GM13976 (cell line): ENCODE results near the gene ADD3.

ENCODE experiments used
- DNase-seq: peaks from one replicate; pipeline ENCODE4 v3.0.0; 2012; ENCODE audit warnings: low spot score
- in situ Hi-C: fragments of 300-500 bp; cut with MboI; formaldehyde crosslinking; loops from one replicate; pipeline ENCODE4 v1.12.0; 2022; ENCODE audit warnings: low sequenced_read_pairs, mixed read lengths, inconsistent platforms; ENCODE audit not compliant: unreplicated experiment
- TF ChIP-seq, protein P1 (sequence below): IDR thresholded peaks from 2 replicates; pipeline ENCODE4 v1.5.1; 2012; ENCODE audit warnings: borderline replicate concordance, mild to moderate bottlenecking; ENCODE audit not compliant: insufficient read depth; ENCODE audit errors: extremely low read depth, missing control alignments, control extremely low read depth

ADD3 gene

DNA sequence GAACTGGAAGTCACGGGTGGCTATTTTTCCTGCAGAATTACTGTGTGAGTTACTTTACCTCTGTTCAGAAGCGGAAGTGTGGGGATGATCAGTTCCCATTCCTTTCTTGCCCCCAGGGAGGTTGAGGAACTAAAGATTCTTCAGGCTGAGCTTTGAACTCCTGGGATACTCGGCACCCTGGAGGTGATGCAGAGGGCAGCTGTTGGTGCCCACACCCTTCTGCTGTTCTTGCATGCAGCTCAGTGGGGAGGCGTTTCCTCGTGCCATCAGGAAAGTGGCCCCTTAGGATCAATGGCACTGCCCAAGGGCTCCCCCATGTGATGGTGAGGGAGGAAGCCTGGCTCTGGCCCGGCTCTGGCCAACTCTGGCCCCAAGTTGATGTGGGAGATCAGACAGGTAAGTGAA lies 155.0 kb downstream of the ADD3 start:
- in situ Hi-C loops = no loop called here
- no peak for DNase-seq
- TF ChIP-seq, protein P1, sequence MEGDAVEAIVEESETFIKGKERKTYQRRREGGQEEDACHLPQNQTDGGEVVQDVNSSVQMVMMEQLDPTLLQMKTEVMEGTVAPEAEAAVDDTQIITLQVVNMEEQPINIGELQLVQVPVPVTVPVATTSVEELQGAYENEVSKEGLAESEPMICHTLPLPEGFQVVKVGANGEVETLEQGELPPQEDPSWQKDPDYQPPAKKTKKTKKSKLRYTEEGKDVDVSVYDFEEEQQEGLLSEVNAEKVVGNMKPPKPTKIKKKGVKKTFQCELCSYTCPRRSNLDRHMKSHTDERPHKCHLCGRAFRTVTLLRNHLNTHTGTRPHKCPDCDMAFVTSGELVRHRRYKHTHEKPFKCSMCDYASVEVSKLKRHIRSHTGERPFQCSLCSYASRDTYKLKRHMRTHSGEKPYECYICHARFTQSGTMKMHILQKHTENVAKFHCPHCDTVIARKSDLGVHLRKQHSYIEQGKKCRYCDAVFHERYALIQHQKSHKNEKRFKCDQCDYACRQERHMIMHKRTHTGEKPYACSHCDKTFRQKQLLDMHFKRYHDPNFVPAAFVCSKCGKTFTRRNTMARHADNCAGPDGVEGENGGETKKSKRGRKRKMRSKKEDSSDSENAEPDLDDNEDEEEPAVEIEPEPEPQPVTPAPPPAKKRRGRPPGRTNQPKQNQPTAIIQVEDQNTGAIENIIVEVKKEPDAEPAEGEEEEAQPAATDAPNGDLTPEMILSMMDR = no peak

DNA sequence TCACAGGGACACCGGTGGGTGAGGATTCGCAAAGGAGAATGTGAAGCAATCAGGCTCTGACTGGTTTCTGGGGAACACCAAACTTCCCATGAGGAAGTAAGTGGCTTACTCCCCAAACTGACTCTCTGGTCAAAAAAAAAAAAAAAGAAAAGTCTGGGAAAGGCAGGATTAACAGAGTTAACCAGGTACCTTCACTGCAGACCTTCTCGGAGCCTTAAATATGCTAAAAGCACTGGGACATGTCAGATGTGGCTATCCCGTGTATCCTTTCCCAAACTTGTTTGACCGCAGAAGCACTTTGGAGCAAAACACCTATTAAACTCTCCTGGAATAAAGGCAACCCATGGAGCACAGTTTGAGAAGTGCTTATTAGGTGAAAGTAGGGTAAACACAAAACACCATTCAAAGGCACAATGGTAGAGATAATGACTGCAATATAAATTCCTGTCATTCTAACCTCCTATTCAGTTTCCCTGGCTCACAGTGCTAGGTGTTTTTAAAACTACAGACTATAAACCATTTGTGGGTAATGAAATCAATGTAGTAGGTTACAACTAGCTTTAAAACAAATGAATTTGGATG lies 155.5 kb downstream of the ADD3 start:
- in situ Hi-C loops = no loop called here
- DNase-seq = no peak
- TF ChIP-seq, protein P1 = no peak

DNA sequence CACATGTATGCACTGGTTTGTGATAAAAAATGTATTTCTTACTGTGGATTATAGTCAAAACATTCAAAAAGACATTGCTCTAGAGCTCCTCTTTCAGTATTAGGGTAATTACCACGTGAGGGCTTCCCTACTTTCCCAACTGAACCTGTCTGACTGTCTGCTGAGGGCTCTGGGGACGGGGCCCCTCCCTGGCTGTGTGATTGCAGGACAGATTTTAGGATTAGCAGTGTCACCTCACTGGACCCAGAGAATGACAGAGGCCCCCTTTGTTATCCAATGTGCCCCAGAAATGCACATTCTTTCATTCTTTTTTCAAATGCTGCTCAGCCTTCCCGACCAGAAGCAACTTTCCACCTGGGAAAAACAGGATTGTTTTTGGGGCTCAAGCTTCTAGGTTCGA lies 156.1 kb downstream of the ADD3 start:
- TF ChIP-seq, protein P1 = no peak
- in situ Hi-C loops = no loop called here
- DNase-seq = no peak

DNA sequence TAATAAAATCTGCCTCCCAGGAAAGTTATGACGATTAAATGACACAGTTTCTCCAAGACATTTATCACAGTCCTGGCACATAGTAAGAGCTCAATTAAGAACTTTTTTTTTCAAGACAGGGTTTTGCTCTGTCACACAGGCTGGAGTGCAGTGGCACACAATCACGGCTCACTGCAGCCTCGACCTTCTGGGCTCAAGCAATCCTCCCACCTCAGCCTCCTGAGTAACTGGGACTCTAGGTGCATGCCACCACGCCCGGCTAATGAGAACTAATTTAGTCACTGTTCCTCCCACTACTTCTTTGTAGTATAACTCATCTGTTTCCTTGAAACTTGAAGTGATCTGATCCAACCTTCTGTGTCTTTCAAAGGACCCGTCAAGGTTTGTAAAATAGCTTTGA lies 157.5 kb downstream of the ADD3 start:
- in situ Hi-C loops = no loop called here
- TF ChIP-seq, protein P1 = no peak
- DNase-seq = no peak

DNA sequence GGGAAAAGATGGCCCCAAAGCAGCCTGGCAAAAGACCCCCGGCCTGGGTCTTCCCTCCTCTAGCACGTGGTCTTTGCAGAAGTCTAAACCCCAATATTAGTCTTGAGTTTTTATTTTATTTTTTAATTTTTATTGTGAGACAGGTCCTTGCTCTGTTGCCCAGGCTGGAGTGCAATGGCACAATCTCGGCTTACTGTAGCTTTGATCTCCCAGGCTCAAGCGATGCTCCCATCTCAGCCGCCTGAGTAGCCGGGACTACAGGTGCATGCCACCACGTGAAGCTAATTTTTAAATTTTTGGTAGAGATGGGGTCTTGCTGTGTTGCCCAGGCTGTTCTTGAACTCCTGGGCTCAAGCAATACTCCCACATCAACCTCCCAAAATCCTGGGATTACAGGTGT lies 159.4 kb downstream of the ADD3 start:
- DNase-seq = no peak
- in situ Hi-C loops = no loop called here

DNA sequence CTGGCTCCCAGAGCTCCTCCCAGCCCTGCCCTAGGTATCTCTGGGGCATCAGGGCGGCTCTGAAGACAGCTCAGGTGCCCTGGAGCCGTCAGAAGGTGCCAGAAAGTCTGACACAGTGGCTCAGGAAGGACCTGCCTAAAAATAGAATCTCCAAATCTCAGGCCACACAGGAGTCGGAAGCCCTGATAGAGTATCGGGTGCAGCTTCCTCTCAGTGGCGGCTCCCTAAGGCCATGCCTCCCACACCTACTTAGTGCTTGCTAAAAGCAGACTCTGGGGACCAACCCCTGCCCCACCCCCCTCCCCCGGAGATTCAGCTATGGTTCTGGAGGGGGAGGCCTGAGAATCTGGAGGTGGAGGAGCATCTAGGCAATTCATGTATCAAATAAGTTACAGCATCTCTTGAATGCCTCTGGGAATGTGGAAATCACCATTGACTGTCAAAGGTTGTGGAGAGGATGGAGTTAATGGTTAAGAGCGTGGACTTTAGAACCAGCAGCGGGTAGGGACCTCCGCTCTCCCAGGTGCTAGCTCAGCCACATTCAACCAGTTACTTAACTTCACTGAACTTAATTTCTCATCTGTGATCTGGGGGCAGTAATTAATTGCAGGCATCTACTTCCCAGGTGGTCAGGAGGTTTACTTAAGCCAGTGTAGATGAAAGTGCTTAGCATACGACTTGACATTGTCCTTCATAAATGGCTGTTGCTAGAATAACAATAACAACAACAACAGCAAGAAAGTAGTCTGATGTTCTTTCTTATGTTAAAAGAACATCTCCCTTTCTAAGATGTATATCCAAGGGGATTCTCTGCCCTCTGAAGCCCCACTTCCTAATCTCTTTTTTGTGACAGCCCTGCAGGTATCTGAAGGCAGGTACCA lies 161.1 kb downstream of the ADD3 start:
- in situ Hi-C loops = no loop called here
- peak; percentile 48 for DNase-seq
- TF ChIP-seq, protein P1 = no peak

More for the DNA sequence above, 159.4 kb downstream of the ADD3 start:
- TF ChIP-seq, protein P1 = no peak

DNA sequence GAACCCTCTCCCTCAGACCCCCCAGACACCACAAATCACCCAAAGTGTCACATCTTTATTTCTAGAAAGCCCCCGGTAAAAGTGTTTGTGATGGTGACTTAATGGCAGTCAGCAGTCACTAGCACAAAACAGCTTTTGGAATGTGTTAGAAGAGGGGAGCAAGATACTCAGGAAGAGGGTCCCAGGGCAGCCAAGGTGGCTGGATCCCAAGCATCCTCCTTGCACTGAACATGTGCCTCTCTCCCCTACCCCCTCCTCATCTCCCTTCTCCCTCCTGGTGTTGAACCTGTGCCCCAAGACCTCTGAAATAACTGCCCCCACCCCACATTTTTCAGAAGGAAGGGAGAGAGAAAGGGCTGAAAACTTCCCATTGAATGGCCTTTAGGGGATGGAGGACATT lies 161.8 kb downstream of the ADD3 start:
- DNase-seq = no peak
- in situ Hi-C loops = no loop called here
- TF ChIP-seq, protein P1 = no peak
